Medulla oblongata (tissue), 1 donor: Measurements from ENCODE around the gene PRDX1.
A peak's percentile ranks its signal among the peaks of the same experiment; 100 is the strongest.

Experiments
- DNase-seq: peaks from one replicate; pipeline ENCODE4 v3.0.0-alpha.2; 2015; ENCODE audit errors: extremely low spot score

The PRDX1 gene

DNA sequence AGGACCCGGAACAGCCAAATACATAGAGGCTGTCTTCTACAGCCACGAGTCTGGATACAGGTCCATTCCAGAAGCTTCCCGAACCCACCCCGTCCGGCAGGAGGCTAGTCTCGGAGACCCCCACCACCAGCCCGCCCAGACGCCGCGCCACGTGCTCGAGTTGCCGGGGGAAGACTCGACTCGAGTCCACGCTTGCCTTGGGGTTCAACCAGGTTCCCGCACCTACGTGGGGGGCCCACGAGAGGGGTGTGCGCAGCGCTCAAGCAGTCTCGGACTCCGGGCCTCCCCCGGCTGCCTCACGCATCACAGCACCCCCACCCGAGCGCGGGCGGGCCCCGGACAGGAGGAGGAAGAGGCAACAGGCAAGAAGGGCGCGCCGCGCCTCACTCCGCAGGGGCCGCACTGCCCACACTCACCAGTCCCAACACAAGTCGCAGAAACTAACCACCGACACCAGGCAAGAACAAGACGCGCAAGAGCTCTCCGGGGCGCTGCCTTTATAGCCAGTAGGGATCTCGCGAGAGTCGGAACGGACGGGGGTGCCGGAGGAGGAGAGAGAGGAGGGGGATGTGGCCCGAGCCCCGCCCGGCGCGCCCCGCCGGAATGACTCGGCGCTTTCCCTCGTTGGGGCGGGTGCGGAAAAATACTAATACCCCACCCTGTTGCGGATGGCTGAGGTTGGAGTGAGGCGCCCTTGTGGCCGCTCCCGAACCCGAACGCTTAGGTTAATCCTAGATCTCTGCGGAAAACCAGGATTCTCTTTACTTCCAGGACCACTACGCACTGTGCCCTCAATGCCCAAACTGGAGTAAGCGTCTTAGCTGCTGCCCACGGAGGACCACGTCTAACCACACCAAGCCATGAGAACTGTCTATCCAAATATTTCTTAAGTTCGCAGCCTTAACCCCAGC is at the start of gene PRDX1:
Gene PRDX1 (minus strand): TSS at position 472 of the 911 bp plus-strand sequence. CDS start 2,841 bp downstream, outside the sequence.
- DNase-seq = peak; percentile 99

DNA sequence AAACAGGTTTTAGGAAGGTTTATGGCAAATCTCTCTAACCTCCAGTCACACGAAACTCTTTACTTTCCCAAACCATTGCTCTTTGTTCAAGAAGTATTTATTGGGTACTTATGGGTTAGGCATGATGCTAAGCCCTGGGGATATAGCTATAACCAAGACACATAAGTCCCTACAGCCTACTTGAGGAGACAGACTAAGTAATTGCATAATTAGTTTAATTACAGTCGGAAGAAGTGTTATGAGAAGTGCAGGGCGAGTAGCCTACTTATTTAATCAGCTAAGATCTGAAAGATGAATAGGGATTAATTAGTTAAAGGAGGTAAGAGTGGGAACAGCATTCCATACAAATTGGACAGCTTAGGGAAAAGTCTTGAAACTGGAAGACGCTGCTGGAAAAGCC is 48.9 kb upstream of the PRDX1 start:
- no peak for DNase-seq

DNA sequence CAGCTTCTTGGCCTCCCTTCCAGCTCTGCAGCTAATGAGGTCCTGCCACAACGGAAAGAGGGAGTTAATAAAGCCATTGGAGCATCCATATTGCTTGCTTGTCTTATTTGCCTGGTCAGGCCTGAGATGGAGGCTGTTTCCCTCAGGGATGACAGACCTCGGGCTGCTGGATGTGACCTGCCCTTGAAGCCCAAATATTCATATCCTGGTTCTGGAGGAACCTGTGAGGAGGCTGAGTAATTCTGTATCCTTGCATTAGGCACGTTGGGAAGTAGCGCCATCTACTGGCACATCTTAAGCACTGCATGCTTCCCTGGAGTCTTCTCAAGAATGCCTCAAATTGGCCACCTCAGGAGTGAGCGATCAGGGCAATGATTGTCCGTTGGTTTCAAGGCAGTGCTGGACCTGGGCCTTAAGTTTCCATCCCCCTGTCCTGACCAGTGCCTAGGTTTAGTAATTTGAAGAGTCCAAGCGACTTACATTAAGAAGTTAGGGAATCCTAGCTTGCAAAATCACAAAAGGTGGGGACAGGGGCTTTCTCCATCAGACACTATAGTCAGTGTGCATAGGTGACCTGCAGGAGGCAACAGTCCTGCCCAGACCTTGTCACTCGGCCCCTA is 48.4 kb upstream of the PRDX1 start:
- DNase-seq = peak; percentile 85

DNA sequence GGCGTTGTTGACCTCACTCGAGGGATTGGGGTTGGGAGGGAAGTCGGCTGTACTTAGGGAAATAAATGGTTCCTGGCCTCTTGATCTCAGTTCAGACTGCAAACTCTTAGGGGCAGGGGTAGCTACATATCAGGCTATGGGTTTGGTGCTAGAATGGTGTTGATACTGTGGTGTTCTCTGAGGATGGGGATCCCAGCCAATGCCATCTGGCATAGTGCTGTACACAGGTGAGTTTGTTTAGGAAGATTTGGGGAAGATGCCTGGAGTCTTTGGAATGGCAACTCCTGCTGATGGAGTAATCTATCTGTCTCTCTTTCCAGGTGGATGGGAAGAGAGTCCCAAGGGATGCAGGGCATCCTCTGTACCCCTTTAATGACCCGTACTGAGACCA is 47.9 kb upstream of the PRDX1 start:
- no peak for DNase-seq

DNA sequence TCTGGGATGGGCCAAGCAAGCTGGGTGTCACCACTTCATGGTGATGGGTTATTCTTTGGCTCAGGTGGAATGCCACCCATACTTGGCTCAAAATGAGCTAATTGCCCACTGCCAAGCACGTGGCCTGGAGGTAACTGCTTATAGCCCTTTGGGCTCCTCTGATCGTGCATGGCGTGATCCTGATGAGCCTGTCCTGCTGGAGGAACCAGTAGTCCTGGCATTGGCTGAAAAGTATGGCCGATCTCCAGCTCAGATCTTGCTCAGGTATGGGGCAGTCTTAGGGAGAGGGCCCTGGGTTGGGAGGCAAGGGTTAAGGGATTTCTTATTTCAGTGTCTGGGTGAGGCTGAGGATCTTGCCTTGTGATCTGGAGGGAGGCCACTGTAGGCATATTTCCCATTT is 46.7 kb upstream of the PRDX1 start:
- DNase-seq = no peak

DNA sequence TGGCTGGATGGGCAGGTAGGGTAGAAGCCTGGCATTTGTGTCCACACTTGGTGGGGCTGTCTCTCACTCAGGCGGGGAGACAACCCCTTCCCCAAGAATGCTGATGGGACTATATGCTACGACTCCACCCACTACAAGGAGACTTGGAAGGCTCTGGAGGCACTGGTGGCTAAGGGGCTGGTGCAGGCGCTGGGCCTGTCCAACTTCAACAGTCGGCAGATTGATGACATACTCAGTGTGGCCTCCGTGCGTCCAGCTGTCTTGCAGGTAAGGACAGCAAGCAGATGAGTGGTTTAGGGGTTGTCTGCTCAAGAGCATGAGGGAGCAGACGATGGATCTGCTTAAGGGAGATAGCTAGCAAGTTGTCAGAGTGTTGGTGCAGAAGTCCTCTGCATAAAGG is 46.2 kb upstream of the PRDX1 start:
- DNase-seq = no peak

DNA sequence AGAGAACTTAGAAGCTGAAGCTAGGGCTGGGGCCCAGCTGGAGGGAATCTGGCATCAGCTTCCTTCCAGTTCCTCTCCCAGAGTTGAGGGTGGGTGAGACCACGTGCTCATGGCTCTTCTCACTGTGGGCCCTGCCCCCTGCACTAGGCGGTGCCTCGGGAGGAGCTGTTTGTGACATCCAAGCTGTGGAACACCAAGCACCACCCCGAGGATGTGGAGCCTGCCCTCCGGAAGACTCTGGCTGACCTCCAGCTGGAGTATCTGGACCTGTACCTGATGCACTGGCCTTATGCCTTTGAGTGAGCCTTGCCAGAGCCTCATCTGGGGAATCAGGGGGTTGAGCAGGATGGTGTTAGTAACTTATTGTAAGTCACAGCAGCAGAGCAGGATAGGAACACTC is 45.0 kb upstream of the PRDX1 start:
- DNase-seq = no peak

DNA sequence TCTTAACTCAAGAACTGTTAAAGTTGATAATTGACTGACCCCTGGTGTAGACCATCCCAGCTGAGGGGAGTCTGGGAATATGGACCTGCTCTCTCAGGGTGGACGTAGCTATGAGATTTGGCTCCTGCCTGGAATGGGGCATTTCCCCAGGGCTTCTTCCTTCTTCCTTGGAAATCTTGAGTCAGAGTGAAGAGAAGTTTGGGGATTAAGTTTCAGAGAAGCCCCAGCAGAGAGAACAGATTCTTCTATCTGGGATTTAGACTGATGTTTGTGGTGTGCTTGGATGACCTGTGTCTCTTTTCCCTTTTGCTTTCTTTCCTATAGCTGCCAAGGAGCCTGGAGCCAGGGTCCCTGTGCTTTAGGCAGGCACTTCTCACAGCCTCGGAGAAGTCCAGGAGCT is 42.2 kb upstream of the PRDX1 start:
- no peak for DNase-seq

DNA sequence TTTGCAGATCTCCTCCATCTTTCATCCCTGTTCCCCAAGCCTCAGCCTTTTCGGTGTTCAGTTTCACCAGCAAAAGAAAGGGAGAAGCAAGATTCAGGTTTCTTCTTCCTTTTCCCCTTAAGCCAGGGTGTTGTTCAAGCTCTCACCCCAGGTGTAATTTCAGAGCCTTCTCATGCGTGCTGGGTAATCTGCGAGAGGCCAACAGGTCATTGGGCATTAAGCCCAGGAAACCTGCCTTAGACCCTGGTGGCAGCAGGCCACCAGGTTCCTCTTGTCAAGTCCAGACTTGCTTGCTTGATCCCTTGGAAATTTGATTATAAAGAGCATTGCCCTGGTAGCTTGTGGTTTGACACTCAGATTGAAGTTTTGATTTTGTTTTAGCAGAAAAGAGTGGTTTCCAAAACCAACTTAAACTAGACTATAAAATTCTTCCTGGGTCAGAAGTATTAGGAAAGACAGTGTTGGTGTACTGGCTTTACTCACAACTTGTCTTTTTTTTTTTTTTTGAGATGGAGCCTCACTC is 35.8 kb upstream of the PRDX1 start:
- no peak for DNase-seq

DNA sequence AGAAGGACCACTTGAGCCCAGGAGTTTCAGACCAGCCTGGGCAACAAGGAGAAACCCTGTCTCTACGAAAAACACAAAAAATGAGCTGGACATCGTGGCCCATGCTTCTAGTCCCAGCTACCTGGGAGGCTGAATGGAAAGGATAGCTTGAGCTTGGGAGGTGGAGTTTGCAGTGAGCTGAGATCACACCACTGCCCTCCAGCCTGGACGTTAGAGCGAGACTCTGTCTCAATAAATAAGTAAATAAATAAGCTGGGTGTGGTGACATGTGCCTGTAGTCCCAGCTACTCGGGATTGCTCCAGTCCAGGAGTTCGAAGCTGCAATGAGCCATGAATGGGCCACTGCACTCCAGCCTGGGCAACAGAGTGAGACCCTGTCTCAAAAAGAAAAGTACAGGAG is 32.5 kb upstream of the PRDX1 start:
- DNase-seq = no peak

DNA sequence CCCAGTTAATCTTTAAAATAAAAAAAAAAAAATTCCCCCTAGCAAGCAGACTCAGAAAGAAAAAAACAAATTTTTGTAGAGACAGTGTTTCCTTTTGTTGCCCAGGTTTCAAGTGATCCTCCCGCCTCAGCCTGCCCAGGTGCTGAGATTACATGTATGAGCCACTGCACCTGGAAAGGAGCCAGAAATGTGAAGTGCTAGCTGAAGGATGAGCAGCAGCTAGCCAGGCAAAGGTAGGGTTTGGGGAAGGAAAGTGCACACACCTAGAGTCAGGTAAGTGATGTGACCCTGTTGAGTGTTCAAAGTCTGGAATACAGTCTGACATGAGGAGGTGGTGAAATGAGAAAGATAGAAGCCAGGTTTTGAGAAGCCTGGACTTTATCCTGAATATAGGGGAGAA is 30.6 kb upstream of the PRDX1 start:
- no peak for DNase-seq

DNA sequence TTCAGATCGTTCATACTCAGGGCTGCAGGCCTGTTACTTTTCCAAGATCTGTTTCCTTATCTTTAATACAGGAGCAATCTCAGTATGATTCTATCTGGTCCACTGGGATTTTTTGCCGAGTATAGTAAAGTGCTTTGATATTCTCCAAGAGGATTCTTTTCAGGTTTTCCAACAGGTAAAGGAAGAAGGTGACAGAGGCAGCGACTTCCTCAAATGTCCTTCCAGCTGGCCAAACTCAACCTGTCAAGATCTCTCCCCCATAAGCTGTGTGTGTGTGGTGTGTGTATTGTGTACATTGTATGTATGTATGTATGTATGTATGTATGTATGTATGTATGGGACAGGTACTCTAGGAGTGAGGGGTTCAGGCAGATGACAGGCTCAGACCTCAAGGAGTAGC is 30.0 kb upstream of the PRDX1 start:
- no peak for DNase-seq

DNA sequence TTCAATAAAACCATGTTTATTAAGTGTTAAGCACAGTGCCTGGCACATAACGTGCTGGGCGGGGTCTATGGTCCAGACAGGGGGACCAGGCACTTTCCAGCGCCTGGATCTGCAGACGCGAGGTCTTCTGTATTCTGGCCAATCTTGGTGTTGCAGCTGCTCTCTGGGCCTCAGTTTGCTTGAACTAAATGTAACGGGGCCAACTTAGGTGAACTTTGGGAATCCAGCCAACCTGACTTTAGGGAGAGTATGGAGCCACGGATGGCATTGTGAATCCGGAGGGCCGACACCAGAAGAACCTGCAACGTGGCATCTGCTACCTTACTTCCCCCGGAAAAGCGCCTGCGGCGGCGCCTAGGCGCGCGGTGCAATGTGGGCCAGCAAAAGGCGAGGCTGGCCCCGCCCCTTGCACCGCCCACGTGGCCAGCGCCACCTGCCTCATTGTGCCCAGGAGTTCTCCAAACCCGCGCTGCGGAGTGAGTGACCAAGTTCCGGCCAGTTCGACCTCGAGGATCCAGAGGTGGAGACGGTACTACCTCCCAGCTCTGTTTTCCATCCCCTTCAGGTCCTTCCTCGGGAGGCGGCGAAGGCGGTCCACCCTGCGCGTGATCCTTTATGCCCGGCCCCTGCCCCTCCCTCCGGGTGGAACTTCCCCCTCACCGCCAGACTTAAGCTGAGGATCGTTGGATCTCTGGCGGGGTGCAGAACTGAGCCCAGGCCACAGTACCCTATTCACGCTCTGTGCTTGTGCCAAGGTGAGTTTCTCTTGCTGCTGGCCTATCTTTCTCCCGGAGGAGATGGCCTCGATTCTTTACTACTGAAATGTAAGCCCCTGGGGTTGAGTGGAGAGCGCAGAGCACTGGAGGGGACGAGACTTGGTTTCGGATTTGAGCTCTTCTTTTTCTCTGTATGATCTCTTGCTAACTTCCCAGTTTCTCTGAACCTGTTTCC is 29.0 kb upstream of the PRDX1 start, which contains the start of gene AKR1A1:
Gene AKR1A1 (plus strand): TSS at position 426 of the 951 bp plus-strand sequence. CDS start 10,969 bp downstream, outside the sequence.
- peak; percentile 93 for DNase-seq

DNA sequence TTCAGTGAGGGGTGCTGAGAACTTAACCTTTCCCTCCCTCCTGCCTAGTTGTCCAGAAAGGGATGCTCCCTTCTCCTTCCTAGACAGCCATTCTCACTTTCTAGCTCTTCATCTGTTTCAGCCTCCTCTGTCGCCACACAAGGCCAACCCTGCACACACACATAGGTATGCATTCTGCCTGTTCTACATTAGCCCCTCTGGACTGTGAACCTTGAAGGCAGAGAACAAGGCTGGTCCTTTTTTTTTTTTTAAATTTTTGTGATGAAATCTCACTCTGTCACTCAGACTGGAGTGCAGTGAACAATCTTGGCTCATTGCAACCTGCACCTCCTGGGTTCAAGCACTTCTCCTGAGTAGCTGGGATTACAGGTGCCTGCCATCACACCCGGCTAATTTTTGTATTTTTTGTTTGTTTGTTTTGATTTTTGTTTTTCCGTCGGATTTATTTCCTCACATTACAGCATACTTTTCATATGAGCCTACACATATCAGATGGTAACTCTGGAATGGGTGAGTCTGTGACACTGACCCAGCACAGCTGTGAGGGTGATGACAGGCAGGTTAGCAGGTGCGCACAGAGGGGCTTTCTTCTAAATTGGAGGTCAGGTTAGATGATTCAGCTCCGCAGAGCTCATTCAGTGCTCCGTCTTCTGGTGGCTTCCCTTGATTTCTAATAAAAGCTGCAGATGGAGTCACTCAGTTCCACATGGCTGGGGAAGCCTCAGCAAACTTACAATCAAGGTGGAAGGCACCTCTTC is 24.0 kb upstream of the PRDX1 start:
- no peak for DNase-seq

DNA sequence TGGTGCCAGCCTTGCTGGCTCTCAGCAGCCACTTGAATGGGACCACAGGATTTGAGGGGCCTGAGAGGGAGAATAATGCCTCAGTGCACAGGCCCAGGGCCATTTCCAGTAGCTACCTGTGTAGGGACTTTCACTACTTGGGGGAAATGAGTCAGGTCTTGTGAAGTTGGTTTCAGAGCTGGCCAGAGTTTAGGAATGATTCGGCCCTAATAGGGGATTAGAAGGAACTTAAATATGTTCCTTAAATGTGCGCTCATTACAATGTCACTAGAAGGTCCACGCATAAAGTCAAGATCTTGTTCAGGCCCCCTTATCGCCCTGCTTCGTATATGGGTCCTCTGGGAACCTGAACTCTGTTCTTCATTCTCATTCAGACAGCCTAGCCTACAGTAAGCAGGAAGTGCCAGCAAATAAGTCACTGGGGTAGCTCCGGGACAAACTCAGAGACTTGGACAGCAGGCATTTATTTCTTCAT is 23.4 kb upstream of the PRDX1 start:
- no peak for DNase-seq

DNA sequence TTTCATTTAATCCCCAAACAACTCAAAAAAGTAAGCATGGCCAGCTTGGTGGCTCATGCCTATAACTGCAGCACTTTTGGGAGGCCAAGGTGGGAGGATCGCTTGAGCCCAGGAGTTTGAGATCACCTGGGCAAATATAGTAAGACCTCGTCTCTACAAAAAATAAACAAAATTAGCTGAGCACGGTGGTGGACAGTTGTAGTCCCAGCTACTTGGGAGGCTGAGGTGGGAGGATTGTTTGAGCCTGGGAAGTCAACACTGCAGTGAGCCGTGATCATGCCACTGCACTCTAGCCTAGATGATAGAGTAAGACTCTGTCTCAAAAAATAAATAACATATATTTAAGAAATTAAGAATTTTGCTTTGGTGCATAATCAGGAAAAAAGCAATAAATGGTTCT is 22.8 kb upstream of the PRDX1 start:
- DNase-seq = no peak

DNA sequence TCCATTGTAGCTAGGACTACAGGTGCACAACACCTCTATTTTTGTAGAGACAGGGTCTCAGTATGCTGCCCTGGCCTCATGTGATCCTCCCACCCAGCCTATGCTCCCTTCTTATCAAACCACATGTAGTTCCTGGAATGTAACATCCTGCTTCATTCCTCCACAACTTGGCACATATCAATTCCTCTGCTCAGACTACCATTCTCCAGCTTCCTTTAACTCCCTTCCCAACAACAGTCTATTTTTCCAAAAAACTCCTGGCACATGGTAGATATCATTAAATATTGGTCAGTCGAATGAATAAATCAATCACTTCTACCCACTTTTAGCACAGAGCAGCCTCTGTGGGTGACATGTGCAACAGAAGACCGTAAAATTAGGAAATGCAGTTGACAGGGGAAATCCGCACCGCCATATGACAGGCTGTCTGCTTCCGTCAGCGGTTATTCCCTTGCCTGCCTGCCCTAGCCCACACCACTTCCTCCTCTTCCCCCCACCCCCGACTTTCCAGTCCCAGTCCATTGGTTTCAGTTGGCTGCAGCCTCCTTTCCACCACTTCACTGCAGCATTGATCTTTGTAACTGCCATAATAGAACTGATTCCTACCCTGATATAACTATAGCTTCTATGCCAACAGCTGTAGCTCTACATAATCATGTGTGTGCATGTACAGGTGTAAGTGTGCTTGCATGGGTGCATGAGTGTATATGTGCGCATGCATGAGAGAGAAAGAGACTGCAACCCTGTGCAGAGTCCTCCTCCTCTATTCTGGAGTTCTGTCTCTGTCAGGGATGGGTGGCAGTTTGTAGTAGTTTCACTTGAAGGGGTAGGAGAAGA is 22.1 kb upstream of the PRDX1 start:
- DNase-seq = peak; percentile 81

DNA sequence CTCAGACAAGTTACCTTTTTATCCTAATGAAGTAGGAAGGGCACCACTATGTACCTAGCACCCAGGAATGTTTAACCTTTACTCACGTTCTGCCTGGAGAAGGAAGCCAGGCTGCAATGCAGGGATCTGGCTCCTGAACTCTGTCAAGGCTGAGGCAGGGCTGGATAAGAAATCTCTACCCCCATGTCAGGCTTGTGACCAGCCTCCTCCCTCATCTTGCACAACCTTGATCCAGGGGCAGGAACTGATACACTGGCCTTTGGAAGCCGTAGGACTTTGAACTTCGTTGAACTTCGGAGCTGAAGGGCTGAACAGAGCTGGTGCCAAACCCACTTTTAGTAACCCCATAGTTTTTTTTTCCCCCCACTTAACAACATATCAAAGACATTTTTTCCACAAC is 20.9 kb upstream of the PRDX1 start:
- peak; percentile 46 for DNase-seq

DNA sequence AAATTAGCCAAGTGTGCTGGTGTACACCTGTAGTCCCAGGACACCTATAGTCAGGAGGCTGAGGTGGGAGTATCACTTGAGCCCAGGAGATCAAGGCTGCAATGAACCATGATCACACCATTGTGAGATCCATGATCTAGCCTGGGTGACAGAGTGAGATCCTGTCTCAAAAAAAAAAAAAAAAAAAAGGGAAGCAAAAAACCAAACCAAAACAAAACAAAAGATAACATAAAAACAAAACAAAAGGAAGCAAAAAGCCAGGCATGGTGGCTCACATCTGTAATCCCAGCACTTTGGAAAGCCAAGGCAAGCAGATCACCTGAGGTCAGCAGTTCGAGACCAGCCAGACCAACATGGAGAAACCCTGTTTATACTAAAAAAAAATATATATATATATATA is 19.5 kb upstream of the PRDX1 start:
- DNase-seq = no peak

DNA sequence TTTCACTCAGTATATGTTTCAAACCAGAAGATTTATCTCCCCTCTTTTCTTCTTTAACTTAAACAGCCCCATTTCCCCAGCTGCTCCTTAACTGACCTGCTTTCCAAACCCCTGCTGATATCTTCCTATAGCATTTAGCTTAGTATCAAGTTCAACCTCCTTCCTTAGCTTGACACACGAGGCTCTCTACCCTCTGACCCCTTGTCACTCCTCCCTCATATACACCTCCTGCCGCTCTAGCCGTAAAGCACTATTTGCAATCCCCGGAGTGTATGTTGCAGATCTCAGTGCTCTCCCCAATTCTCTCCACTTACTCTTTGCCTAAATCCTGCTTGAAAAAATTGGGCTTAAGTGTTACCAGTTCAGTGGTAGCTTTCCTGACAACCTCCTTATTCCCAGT is 15.2 kb upstream of the PRDX1 start:
- DNase-seq = no peak
